SJSA1 (cell line): ENCODE measurements around the gene GPATCH2. TPM values are rescaled to one million over a fixed set of nuclear protein-coding genes. Genes with fewer than 3 reads are reported as not detected.
A peak's percentile ranks its signal among the peaks of the same experiment; 100 is the strongest.
"Not testable (repeated sequence)": the region's sequence is repeated elsewhere in the genome, so short reads cannot be mapped to it uniquely, and the experiment has no call there.

Source experiments
- DNase-seq, 2 experiments: peaks; one replicate each; pipeline ENCODE4 v3.0.0-alpha.2; 2015 to 2020; ENCODE audit warnings: low spot score in 2 of 2, low read depth in 1 of 2
- H3K27ac ChIP-seq: fragments of 250-450 bp; sonication (Bioruptor Pico); 2 replicates; pipeline ENCODE4 v1.5.1; 2020; ENCODE audit warnings: mild to moderate bottlenecking, moderate library complexity
- H3K27me3 ChIP-seq: fragments of 250-450 bp; sonication (Bioruptor Pico); replicated peaks from 2 replicates; pipeline ENCODE4 v1.5.1; 2020; ENCODE audit warnings: mild to moderate bottlenecking, moderate library complexity
- H3K36me3 ChIP-seq: fragments of 250-450 bp; sonication (Bioruptor Pico); 2 replicates; pipeline ENCODE4 v1.5.1; 2020; ENCODE audit warnings: mild to moderate bottlenecking
- H3K4me1 ChIP-seq: fragments of 250-450 bp; sonication (Bioruptor Pico); replicated peaks from 2 replicates; pipeline ENCODE4 v1.6.1; 2021; ENCODE audit warnings: mild to moderate bottlenecking
- H3K4me3 ChIP-seq: fragments of 250-450 bp; sonication (Bioruptor Pico); 2 replicates; pipeline ENCODE4 v1.5.1; 2020; ENCODE audit warnings: mild to moderate bottlenecking
- H3K9me3 ChIP-seq: fragments of 250-450 bp; sonication (Bioruptor Pico); replicated peaks from 2 replicates; pipeline ENCODE4 v1.5.1; 2020; ENCODE audit warnings: mild to moderate bottlenecking
- total RNA-seq: library from RNA; depleted of rRNA; stranded (reverse); fragments of >200 nt; shearing (Covaris generic); gene quantifications from 2 replicates; pipeline ENCODE4 v1.2.3, GENCODE V29; 2014

The GPATCH2 gene
- total RNA-seq, 1 experiment from 2014 or later = 15.3 TPM

DNA sequence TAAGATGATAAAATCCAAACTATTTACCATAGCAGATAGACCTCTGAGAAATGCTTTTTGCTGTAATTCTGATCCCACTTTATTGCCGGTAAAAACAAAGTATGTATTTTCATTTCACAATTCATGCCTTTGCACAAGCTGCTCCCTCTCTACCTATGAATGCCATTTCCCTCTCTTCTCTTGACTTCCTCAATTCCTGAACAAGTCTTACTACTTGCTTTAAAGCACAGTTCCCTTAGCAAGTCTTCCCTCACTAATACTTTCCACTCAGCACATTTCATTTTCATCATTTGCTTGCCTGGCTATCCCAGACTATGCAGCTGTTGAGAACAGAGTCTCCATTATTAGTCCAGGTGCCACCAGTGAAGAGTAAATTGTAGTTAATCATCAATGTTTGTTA, 13.8 kb downstream of the GPATCH2 start:
- no peaks in the 10 kb centered on the region for H3K27me3 ChIP-seq
- peaks cover 27% of the 10 kb centered on the region for H3K36me3 ChIP-seq
- no peak for DNase-seq
- H3K4me1 ChIP-seq = no peaks in the 10 kb centered on the region
- no peak overlapping the region for H3K27ac ChIP-seq
- H3K9me3 ChIP-seq = no peaks in the 10 kb centered on the region
- H3K4me3 ChIP-seq = no peak overlapping the region

DNA sequence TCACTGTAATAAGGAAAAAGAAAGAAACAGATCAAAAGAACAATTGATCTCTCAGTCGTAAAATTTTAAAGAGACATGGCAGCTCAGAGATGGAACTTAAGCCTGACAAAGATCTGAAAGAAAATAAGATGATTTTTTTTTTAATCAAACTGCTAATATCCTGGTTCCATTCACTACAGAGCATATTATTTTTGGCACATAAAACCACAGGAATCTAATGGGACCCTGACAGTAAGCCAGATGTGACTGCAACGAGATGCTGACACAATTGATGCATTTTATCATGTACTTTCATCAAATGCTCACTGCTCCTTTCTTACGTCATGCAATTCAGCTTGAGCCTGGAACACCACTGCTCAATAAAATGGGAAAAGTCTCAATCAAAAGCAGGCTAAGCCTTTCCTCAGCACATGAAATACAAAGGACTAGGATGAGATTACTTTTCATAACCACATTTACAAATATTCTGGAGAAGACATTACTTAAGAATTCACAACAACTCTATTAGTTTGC, 16.6 kb downstream of the GPATCH2 start:
- H3K36me3 ChIP-seq = peaks cover 26% of the 10 kb centered on the region
- no peaks in the 10 kb centered on the region for H3K4me1 ChIP-seq
- no peaks in the 10 kb centered on the region for H3K27me3 ChIP-seq
- no peaks in the 10 kb centered on the region for H3K9me3 ChIP-seq
- DNase-seq = no peak
- no peak overlapping the region for H3K4me3 ChIP-seq
- no peak overlapping the region for H3K27ac ChIP-seq

DNA sequence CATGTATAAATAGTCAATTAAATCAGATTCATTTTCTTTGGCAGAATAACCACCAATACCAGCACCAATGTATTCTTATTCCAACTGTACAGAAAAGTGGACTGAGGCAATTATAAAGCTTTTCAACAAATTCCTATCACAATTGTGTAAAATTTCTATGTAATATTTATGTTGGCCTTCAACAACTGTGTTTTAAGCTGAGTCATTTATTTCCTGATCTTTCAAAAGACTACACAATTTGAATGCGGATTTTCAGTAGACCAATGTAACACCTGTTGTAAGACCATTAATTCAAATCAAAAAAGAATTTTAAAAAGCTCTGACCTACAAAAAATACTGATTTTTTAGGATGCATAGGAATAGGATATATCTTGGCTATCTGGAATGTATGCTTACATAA, 25.5 kb downstream of the GPATCH2 start:
- H3K4me3 ChIP-seq = no peak overlapping the region
- H3K9me3 ChIP-seq = no peaks in the 10 kb centered on the region
- DNase-seq = no peak
- H3K4me1 ChIP-seq = no peaks in the 10 kb centered on the region
- no peaks in the 10 kb centered on the region for H3K27me3 ChIP-seq
- H3K27ac ChIP-seq = no peak overlapping the region
- H3K36me3 ChIP-seq = peaks cover 29% of the 10 kb centered on the region

DNA sequence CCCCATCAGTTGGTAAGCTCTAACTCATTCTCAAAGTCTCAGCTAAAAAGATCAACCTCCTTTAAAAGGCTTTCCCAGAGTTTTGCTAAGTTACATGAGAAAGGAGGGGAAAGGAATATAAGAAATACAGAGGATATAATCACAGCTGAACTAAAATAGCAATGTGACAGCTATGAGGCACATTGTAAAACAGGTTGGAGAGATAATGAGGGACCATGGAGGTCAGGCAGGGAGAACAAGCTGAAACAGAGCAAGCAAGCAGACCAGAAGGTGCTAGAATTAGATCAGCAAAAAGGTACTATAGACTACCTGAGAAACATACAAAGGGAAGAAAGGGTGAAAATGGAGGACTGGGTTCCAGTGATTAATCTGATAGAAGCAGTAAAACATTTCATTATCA, 28.5 kb downstream of the GPATCH2 start:
- Histone ChIP-seq H3K4me1 (no peaks in the 10 kb centered on the region), H3K27ac (no peak overlapping the region), H3K9me3 (no peaks in the 10 kb centered on the region), H3K36me3 (peaks cover 5% of the 10 kb centered on the region), H3K27me3 (no peaks in the 10 kb centered on the region), H3K4me3 (no peak overlapping the region)
- no peak for DNase-seq

DNA sequence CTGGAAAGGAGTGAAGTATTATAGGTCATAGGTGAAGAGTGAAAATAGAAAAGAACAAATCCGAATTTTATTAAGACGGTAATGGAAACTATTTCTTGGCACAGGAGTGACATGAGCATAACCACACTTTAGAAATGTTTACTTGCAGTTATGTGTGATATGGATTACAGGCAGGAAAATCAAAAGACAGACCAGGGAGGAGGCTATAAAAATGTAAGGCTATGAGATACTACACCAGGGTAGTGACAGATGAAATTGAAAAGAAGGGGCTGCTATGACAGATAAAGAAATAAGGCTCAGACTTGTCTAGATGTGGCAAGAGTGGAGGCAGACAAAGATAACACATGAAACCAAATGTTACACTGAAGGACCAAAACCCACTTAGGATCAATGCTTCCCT, 31.7 kb downstream of the GPATCH2 start:
- no peaks in the 10 kb centered on the region for H3K36me3 ChIP-seq
- no peaks in the 10 kb centered on the region for H3K4me1 ChIP-seq
- H3K27me3 ChIP-seq = no peaks in the 10 kb centered on the region
- no peak overlapping the region for H3K27ac ChIP-seq
- H3K4me3 ChIP-seq = no peak overlapping the region
- DNase-seq = no peak
- H3K9me3 ChIP-seq = no peaks in the 10 kb centered on the region

DNA sequence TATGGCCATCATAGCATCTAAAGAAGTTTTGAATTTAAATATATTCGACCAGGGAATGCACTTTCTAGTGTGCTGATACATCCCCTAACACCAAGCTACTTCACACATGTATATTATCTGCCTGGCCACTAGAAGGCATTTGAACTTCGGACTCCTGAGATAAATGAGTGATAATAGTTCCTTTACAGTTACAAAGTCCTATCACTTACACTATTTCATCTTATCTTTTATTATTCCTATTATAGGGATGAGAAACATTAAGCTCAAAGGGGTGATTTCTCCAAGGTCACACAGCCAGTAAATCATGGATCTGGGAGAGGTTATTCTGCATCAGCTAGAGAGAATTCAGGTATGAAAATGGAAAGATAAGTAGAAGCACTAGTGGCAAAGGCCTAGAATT, 40.3 kb downstream of the GPATCH2 start:
- Histone ChIP-seq H3K4me1 (peaks cover 13% of the 10 kb centered on the region), H3K36me3 (no peaks in the 10 kb centered on the region), H3K27ac (no peak overlapping the region), H3K27me3 (no peaks in the 10 kb centered on the region), H3K9me3 (no peaks in the 10 kb centered on the region), H3K4me3 (no peak overlapping the region)
- no peak for DNase-seq

DNA sequence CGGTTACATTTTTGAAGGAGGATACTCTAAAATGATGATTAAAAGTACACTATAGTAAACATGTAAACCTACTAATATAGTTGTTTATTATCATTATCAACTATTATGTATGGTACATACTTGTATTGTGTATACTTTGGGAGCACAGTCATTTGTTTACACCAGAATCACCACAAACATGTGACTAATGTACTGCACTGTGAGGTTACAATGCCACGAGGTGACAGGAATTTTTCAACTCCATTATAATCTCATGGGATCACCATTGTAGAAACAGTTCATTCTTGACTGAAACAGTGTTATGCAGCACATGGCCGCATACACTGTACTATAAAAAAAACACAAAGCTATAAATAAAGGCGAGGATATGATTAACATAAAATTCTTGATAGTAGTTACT, 44.3 kb downstream of the GPATCH2 start:
- peaks cover 13% of the 10 kb centered on the region for H3K4me1 ChIP-seq
- H3K27ac ChIP-seq = no peak overlapping the region
- no peaks in the 10 kb centered on the region for H3K9me3 ChIP-seq
- no peak overlapping the region for H3K4me3 ChIP-seq
- H3K27me3 ChIP-seq = no peaks in the 10 kb centered on the region
- no peaks in the 10 kb centered on the region for H3K36me3 ChIP-seq
- peak in 1 of 2 experiments; percentile 55 for DNase-seq

DNA sequence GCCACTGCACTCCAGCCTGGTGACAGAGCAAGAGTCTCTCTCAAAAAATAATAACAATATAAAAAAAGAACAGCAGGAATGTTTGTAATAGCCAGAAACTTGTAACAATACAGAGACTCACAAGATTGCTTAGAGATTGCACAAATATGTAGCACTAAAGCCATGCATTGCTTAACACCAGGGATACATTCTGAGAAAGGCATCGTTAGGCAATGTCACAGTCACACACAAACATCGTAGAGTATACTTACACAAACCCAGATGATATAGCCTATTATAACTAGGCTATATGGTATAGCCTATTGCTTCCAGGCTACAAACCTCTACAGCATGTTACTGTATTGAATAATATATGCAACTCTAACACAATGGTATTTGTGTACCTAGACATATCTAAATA, 45.3 kb downstream of the GPATCH2 start:
- Histone ChIP-seq H3K4me3 (no peak overlapping the region), H3K36me3 (0 out of 2 replicates have a peak, but pooled peaks cover 2% of the 10 kb centered on the region), H3K9me3 (no peaks in the 10 kb centered on the region), H3K4me1 (peaks cover 13% of the 10 kb centered on the region), H3K27me3 (no peaks in the 10 kb centered on the region), H3K27ac (no peak overlapping the region)
- DNase-seq = no peak

DNA sequence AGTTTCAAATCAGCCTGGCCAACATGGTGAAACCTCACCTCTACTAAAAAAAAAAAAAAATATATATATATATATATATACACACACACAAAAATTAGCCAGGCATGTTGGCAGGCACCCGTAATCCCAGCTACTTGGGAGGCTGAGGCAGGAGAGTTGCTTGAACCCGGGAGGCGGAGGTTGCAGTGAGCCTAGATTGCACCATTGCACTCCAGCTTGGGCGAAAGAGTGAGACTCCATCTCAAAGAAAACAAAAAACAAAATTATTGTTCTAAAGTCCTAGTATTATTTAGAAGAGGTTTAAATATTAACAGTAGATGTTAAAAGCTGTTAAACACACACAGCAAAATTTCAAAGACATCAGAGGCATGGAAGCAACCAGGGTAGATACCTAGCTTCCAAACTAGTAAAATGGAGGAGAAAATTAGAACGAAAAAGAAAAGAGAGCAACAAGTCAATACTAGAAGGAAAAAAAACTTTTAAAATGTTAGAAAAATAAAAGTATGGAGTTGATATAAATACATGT, 46.5 kb downstream of the GPATCH2 start:
- not testable (repeated sequence) for H3K9me3 ChIP-seq, H3K36me3 ChIP-seq, DNase-seq, H3K27ac ChIP-seq, H3K4me3 ChIP-seq, H3K27me3 ChIP-seq
- H3K4me1 ChIP-seq = peaks cover 13% of the 10 kb centered on the region

DNA sequence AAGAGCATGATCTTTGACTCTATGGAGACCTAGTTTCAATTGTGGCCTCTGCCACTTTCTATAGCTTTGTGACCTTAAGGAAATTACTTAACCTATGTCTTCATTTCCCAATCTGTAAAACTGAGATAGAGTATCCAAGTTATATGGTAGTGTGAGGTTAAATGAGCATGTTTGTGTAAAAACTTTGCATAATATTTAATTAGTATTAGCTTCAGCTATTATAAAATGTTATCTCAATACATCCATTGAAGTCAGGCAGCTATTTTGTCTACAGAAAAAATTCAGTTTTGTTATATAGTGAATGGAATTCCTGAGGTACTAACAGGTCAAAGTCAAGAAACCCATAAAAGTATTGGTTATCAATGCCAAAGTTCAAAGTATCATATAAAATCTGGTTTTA, 53.6 kb downstream of the GPATCH2 start:
- Histone ChIP-seq H3K27ac (no peak overlapping the region), H3K36me3 (0 out of 2 replicates have a peak, but pooled peaks cover 2% of the 10 kb centered on the region), H3K9me3 (no peaks in the 10 kb centered on the region), H3K27me3 (no peaks in the 10 kb centered on the region), H3K4me1 (no peaks in the 10 kb centered on the region), H3K4me3 (no peak overlapping the region)
- no peak for DNase-seq

DNA sequence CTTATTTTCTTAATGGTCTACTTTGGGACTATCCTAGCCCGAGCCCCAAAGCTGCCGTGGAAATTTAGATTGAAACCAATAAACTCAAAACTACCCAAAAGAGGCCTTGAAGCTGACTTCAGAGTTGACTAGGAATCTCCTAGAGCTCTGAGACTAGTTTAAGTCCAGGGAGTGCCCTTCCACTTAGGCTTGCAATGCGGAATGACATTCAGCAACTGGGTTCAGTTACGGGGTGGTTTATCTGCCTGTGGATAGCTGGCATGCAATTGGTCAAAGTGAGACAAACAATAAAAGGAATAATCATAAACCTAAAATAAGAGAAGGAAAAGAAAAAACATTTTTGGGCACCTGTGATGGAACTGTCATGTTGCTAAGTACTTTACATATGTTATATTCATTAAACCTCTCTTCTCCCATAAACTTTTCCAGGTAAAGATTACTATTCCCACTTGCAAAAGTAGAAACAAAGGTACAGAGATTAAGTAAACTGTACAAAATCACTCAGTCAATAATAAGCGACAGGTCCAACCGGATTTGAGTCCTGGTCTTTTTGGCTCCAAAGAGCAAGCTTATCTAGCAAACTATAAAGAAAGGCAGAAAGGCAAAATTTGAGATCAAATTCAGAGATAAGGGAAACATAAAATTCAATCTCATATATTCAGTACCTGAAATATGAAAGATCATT, 56.5 kb downstream of the GPATCH2 start:
- H3K27me3 ChIP-seq = no peaks in the 10 kb centered on the region
- DNase-seq = no peak
- no peak overlapping the region for H3K27ac ChIP-seq
- H3K4me1 ChIP-seq = no peaks in the 10 kb centered on the region
- no peak overlapping the region for H3K4me3 ChIP-seq
- H3K36me3 ChIP-seq = no peaks in the 10 kb centered on the region
- no peaks in the 10 kb centered on the region for H3K9me3 ChIP-seq

DNA sequence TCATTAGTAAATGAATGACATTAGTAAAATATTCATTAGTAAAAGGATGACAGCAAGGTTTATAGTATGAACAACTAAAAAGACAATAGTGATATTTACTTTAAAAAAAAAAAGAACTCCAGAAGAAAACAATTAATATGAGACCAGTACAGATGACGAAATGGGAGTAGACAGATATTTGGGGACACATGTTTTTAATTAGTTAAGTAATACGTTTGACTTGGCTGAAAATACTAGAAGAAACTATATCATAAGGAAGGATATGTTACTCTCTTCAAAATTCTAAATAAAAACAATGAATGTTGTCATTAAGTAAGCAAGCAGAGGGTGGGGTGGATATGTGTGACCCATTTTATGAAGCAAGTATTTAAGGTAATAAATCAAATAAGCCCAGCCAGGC, 61.9 kb downstream of the GPATCH2 start:
- Histone ChIP-seq H3K4me3 (no peak overlapping the region), H3K27ac (no peak overlapping the region), H3K36me3 (no peaks in the 10 kb centered on the region), H3K27me3 (no peaks in the 10 kb centered on the region), H3K9me3 (no peaks in the 10 kb centered on the region), H3K4me1 (no peaks in the 10 kb centered on the region)
- DNase-seq = no peak

DNA sequence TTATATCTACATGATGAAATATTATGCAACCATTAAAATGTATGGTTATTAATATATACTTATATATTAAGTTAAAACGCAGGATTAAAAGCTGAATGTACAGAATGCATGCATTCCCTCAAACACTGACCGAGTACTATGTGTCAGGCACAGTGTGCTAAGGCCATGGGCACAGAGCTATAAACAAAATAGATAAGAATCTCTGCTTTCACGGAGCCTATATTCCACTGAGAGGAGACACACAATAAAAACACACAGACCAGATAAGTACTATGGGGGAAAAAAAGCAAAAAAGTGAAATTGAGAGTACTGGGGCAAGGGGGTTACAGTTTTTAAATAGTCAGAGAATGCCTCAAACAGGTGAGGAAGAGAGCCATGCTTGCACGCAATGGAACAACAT, 62.7 kb downstream of the GPATCH2 start:
- H3K27me3 ChIP-seq = no peaks in the 10 kb centered on the region
- no peak for DNase-seq
- H3K4me3 ChIP-seq = no peak overlapping the region
- no peaks in the 10 kb centered on the region for H3K36me3 ChIP-seq
- no peak overlapping the region for H3K27ac ChIP-seq
- H3K4me1 ChIP-seq = no peaks in the 10 kb centered on the region
- H3K9me3 ChIP-seq = no peaks in the 10 kb centered on the region

DNA sequence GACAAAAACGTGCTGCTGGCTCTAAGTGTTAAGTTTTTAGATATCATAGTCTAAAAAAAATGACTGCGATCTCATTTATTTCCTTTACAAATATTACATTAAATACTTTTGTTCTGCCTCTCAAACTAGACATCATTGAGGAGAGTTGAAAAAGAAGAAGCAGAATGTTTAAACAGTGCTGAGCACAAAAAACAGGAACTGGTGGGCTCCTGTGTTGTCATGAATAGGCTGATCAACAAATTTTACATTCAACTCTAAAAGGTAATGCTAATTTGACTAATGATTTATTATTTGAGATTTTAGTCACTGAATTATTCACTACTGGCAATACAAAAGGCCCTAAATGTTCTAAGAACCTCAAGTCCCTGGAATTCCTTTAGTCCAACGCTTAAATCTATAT, 66.1 kb downstream of the GPATCH2 start:
- H3K4me1 ChIP-seq = peaks cover 11% of the 10 kb centered on the region
- H3K27me3 ChIP-seq = no peaks in the 10 kb centered on the region
- H3K4me3 ChIP-seq = no peak overlapping the region
- DNase-seq = no peak
- H3K36me3 ChIP-seq = no peaks in the 10 kb centered on the region
- no peak overlapping the region for H3K27ac ChIP-seq
- H3K9me3 ChIP-seq = no peaks in the 10 kb centered on the region

DNA sequence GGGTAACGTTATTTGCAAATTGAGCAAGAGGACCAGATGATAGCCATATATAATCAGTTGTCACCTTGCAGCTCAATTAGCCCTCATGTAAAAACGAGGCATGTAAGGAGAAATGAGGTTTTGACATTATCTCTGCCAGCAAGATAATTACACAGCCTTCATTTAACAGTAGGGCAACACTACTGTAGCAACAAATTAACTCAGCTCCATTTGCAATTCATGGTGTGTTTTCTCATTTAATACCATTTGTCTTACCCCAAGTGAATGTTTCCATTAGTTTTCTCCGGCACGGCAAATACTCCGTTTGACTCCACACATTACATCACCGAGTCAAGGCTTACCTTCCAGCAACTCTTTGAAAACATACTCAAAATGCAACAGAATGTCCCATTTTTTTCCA, 66.7 kb downstream of the GPATCH2 start:
- DNase-seq = no peak
- Histone ChIP-seq H3K4me1 (peaks cover 11% of the 10 kb centered on the region), H3K9me3 (no peaks in the 10 kb centered on the region), H3K36me3 (no peaks in the 10 kb centered on the region), H3K27ac (no peak overlapping the region), H3K4me3 (no peak overlapping the region), H3K27me3 (no peaks in the 10 kb centered on the region)
